Endothelial cell of umbilical vein (primary cell): ENCODE data around the gene MKNK1.

Source experiments
- EZH2 ChIP-seq: IDR thresholded peaks from 2 replicates; pipeline ENCODE4 v1.6.1; 2012; ENCODE audit warnings: borderline replicate concordance, low read depth, mild to moderate bottlenecking, moderate library complexity, low read length, inconsistent platforms; ENCODE audit not compliant: severe bottlenecking
- FOS ChIP-seq: IDR thresholded peaks from 2 replicates; pipeline ENCODE4 v1.6.1; 2011; ENCODE audit warnings: mild to moderate bottlenecking, low read length, moderate library complexity, borderline replicate concordance; ENCODE audit not compliant: insufficient read depth
- GATA2 ChIP-seq: IDR thresholded peaks from 2 replicates; pipeline ENCODE4 v1.7.0; 2011; ENCODE audit warnings: low read depth, mild to moderate bottlenecking, moderate library complexity, mixed read lengths, low read length; ENCODE audit not compliant: insufficient read length, insufficient read depth
- JUN ChIP-seq: IDR thresholded peaks from 2 replicates; pipeline ENCODE4 v1.6.1; 2011; ENCODE audit warnings: borderline replicate concordance, low read depth; ENCODE audit not compliant: insufficient read length, insufficient read depth
- MYC ChIP-seq: IDR thresholded peaks from one replicate; pipeline ENCODE4 v1.6.1; 2011; ENCODE audit warnings: mild to moderate bottlenecking, low read depth, low read length
- POLR2A ChIP-seq: IDR thresholded peaks from 2 replicates; pipeline ENCODE4 v1.6.1; 2012; ENCODE audit warnings: low read depth, mild to moderate bottlenecking, control low read depth, low read length
- POLR2AphosphoS5 ChIP-seq: IDR thresholded peaks from 2 replicates; pipeline ENCODE4 v1.6.1; 2012; ENCODE audit warnings: low read depth, mild to moderate bottlenecking, control low read depth, low read length, moderate library complexity; ENCODE audit not compliant: insufficient read depth
- TF ChIP-seq, protein P1 (sequence below), 2 donors: IDR thresholded peaks; 1 replicate in 1 of 2; 2 replicates in 1 of 2; pipeline ENCODE4 v1.5.1; 2011; ENCODE audit warnings: low read length in 2 of 2, mild to moderate bottlenecking in 2 of 2, moderate library complexity in 2 of 2, control low read depth in 1 of 2, inconsistent platforms in 1 of 2, low read depth in 1 of 2; ENCODE audit not compliant: insufficient read depth in 1 of 2; ENCODE audit errors: extremely low read depth in 1 of 2
- TF ChIP-seq, protein P2 (sequence below): IDR thresholded peaks from 2 replicates; pipeline ENCODE4 v1.6.1; 2011; ENCODE audit not compliant: insufficient read depth, insufficient read length

DNA sequence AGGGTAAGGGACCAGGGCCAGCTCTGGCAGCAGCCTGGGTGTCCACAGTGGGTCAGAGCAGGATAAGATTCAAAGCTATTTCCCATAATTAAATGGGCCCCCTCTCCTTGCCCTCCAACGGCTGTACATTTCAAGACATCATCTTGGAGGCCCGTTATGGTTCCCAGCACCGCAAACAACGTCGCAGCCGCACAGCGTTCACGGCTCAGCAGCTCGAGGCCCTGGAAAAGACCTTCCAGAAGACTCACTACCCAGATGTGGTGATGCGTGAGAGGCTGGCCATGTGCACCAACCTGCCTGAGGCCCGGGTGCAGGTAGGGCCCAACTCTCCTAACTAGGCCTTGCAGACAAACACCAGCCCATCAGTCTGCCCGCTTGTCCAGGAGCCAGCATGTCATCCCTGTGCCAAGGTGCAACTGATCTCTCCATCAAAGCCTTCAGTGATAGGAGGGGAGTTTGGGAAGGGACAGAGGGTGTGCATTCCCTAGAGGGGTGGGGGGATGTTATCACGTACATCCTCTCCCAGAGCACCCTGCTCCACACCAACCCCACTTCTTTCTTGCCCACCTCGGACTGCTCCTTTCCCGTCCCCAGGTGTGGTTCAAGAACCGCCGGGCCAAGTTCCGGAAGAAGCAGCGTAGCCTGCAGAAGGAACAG lies 93.6 kb downstream of the MKNK1 start:
- no peak for TF ChIP-seq MYC
- no peak for TF ChIP-seq POLR2AphosphoS5
- TF ChIP-seq POLR2A, result no peak
- TF ChIP-seq EZH2, result no peak
- TF ChIP-seq, protein P1, sequence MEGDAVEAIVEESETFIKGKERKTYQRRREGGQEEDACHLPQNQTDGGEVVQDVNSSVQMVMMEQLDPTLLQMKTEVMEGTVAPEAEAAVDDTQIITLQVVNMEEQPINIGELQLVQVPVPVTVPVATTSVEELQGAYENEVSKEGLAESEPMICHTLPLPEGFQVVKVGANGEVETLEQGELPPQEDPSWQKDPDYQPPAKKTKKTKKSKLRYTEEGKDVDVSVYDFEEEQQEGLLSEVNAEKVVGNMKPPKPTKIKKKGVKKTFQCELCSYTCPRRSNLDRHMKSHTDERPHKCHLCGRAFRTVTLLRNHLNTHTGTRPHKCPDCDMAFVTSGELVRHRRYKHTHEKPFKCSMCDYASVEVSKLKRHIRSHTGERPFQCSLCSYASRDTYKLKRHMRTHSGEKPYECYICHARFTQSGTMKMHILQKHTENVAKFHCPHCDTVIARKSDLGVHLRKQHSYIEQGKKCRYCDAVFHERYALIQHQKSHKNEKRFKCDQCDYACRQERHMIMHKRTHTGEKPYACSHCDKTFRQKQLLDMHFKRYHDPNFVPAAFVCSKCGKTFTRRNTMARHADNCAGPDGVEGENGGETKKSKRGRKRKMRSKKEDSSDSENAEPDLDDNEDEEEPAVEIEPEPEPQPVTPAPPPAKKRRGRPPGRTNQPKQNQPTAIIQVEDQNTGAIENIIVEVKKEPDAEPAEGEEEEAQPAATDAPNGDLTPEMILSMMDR (IDR thresholded peaks at IDR 0.05; ENCODE audit: extremely low read depth in 1 of 2, insufficient read depth in 1 of 2, low read depth in 1 of 2, low read length in 2 of 2), result no peak
- TF ChIP-seq, protein P2, sequence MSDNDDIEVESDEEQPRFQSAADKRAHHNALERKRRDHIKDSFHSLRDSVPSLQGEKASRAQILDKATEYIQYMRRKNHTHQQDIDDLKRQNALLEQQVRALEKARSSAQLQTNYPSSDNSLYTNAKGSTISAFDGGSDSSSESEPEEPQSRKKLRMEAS, result no peak
- no peak for TF ChIP-seq GATA2
- no peak for TF ChIP-seq FOS
- no peak for TF ChIP-seq JUN
